ENCODE measurements around the gene TAS2R60.
"Not testable (repeated sequence)": the region's sequence is repeated elsewhere in the genome, so short reads cannot be mapped to it uniquely, and the experiment has no call there.

TAS2R60 gene

GRCh38 chr7:143443153-143443552 lies at the start of gene TAS2R60:
TSS of gene TAS2R60 (plus strand) at chr7:143443453. CDS start at chr7:143443453, 0 bp downstream.
- DNase-seq: no peak

- no peak for DNase-seq
Measured at GRCh38 chr7:143394068-143394467, 49.2 kb upstream of the TAS2R60 start.

- no peak for DNase-seq
Measured at GRCh38 chr7:143394777-143395176, 48.5 kb upstream of the TAS2R60 start.

- no peak for DNase-seq
Measured at GRCh38 chr7:143395187-143396149, 47.8 kb upstream of the TAS2R60 start.

GRCh38 chr7:143396182-143396581 lies 47.1 kb upstream of the TAS2R60 start:
- DNase-seq: no peak

GRCh38 chr7:143396625-143397556 lies 46.4 kb upstream of the TAS2R60 start:
- DNase-seq: no peak

- no peak for DNase-seq
Measured at GRCh38 chr7:143397710-143398530, 45.3 kb upstream of the TAS2R60 start.

GRCh38 chr7:143398616-143399015 lies 44.6 kb upstream of the TAS2R60 start:
- no peak for DNase-seq

GRCh38 chr7:143399151-143399550 lies 44.1 kb upstream of the TAS2R60 start:
- DNase-seq: no peak

- no peak for DNase-seq
Measured at GRCh38 chr7:143399642-143400041, 43.6 kb upstream of the TAS2R60 start.

- DNase-seq: no peak
Measured at GRCh38 chr7:143401265-143401664, 42.0 kb upstream of the TAS2R60 start.

- DNase-seq: not testable (repeated sequence)
Measured at GRCh38 chr7:143402233-143402632, 41.0 kb upstream of the TAS2R60 start.

- DNase-seq: no peak
Measured at GRCh38 chr7:143405173-143406001, 37.9 kb upstream of the TAS2R60 start.

- no peak for DNase-seq
Measured at GRCh38 chr7:143406002-143406357, 37.3 kb upstream of the TAS2R60 start.

GRCh38 chr7:143407287-143408251 lies 35.7 kb upstream of the TAS2R60 start:
- DNase-seq: no peak

- no peak for DNase-seq
Measured at GRCh38 chr7:143408252-143408685, 35.0 kb upstream of the TAS2R60 start.

- DNase-seq: no peak
Measured at GRCh38 chr7:143408686-143409561, 34.3 kb upstream of the TAS2R60 start, which contains the start of gene EPHA1. TSS of gene EPHA1 (minus strand) at chr7:143408856. CDS start at chr7:143408805, 51 bp downstream.

GRCh38 chr7:143410521-143411004 lies 32.7 kb upstream of the TAS2R60 start:
- no peak for DNase-seq
